Astrocyte (in vitro differentiated cells and primary cell): ENCODE measurements around the gene ZCCHC24. TPM values are rescaled to one million over a fixed set of nuclear protein-coding genes. Genes with fewer than 3 reads are reported as not detected.

Experiments used
- DNase-seq: peaks from one replicate; pipeline ENCODE4 v3.0.0-alpha.2; 2010; ENCODE audit warnings: low read depth
- FAIRE-seq: peaks from 2 replicates; lab custom pipeline; 2011; peaks lifted over from hg19 to GRCh38; lab: Jason Lieb, UNC
- H2AFZ ChIP-seq: 2 replicates; pipeline ENCODE4 v1.6.0; 2012; ENCODE audit warnings: low read depth, low read length, inconsistent platforms
- H3K27ac ChIP-seq: 2 replicates; pipeline ENCODE4 v1.5.1; 2011; ENCODE audit warnings: low read depth, low read length, inconsistent platforms
- H3K27me3 ChIP-seq: 2 replicates; pipeline ENCODE4 v1.6.0; 2011; ENCODE audit warnings: low read length, inconsistent platforms; ENCODE audit not compliant: insufficient read depth
- H3K36me3 ChIP-seq: 2 replicates; pipeline ENCODE4 v1.5.1; 2011; ENCODE audit warnings: low read length, inconsistent platforms; ENCODE audit not compliant: insufficient read depth
- H3K4me1 ChIP-seq: 2 replicates; pipeline ENCODE4 v1.5.1; 2011; ENCODE audit warnings: low read length, inconsistent platforms; ENCODE audit not compliant: insufficient read depth
- H3K4me2 ChIP-seq: 2 replicates; pipeline ENCODE4 v1.6.0; 2012; ENCODE audit warnings: low read length, inconsistent platforms
- H3K4me3 ChIP-seq: 2 replicates; pipeline ENCODE4 v1.5.1; 2011; ENCODE audit warnings: low read depth, mild to moderate bottlenecking, low read length, inconsistent platforms; ENCODE audit not compliant: insufficient read depth
- H3K79me2 ChIP-seq: 2 replicates; pipeline ENCODE4 v1.6.0; 2012; ENCODE audit warnings: mild to moderate bottlenecking, low read length, inconsistent platforms; ENCODE audit not compliant: insufficient read depth
- H3K9ac ChIP-seq: 2 replicates; pipeline ENCODE4 v1.6.0; 2012; ENCODE audit warnings: mild to moderate bottlenecking, low read length, inconsistent platforms
- H3K9me3 ChIP-seq: 2 replicates; pipeline ENCODE4 v1.5.1; 2012; ENCODE audit warnings: low read depth, mild to moderate bottlenecking, low read length, inconsistent platforms; ENCODE audit not compliant: insufficient read depth
- H4K20me1 ChIP-seq: 2 replicates; pipeline ENCODE4 v1.6.0; 2012; ENCODE audit warnings: low read length, inconsistent platforms; ENCODE audit not compliant: insufficient read depth
- H3K27ac Mint-ChIP-seq: one replicate; pipeline ENCODE4 v1.8.0; 2021; ENCODE audit warnings: mild to moderate bottlenecking, mixed read lengths; ENCODE audit not compliant: unreplicated experiment
- H3K27me3 Mint-ChIP-seq: one replicate; pipeline ENCODE4 v1.8.0; 2021; ENCODE audit warnings: low read depth, mixed read lengths; ENCODE audit not compliant: unreplicated experiment
- H3K36me3 Mint-ChIP-seq: one replicate; pipeline ENCODE4 v1.8.0; 2021; ENCODE audit warnings: low read depth, mixed read lengths; ENCODE audit not compliant: unreplicated experiment
- H3K4me1 Mint-ChIP-seq: one replicate; pipeline ENCODE4 v1.8.0; 2021; ENCODE audit warnings: low read depth, mixed read lengths; ENCODE audit not compliant: unreplicated experiment
- H3K4me3 Mint-ChIP-seq: one replicate; pipeline ENCODE4 v1.8.0; 2021; ENCODE audit warnings: mild to moderate bottlenecking, moderate library complexity, mixed read lengths; ENCODE audit not compliant: unreplicated experiment
- H3K9me3 Mint-ChIP-seq: one replicate; pipeline ENCODE4 v1.8.0; 2021; ENCODE audit warnings: mild to moderate bottlenecking, mixed read lengths; ENCODE audit not compliant: unreplicated experiment
- CTCF ChIP-seq: IDR thresholded peaks from 2 replicates; pipeline ENCODE4 v1.5.1; 2011; ENCODE audit warnings: low read depth, mild to moderate bottlenecking, inconsistent platforms, low read length, moderate library complexity; ENCODE audit not compliant: insufficient read depth
- EZH2 ChIP-seq: IDR thresholded peaks from 2 replicates; pipeline ENCODE4 v1.6.1; 2012; ENCODE audit warnings: mild to moderate bottlenecking, low read length, inconsistent platforms; ENCODE audit not compliant: insufficient read depth
- total RNA-seq: library from RNA; stranded (reverse); gene quantifications from 2 replicates; pipeline ENCODE4 v1.2.1, GENCODE V29; 2021

The ZCCHC24 gene
- total RNA-seq, 1 donor from 2014 or later = 21.4 TPM

- Histone ChIP-seq H3K9me3 (no peaks in the 10 kb centered on the region), H3K27me3 (no peaks in the 10 kb centered on the region), H3K4me2 (no peak overlapping the region), H3K27ac (no peak overlapping the region), H2AFZ (no peak overlapping the region), H4K20me1 (peaks cover 8% of the 10 kb centered on the region), H3K4me1 (peaks cover 11% of the 10 kb centered on the region), H3K36me3 (peaks cover 9% of the 10 kb centered on the region), H3K79me2 (peaks cover 3% of the 10 kb centered on the region), H3K4me3 (no peak overlapping the region), H3K9ac (no peak overlapping the region)
- Mint-ChIP-seq H3K27ac (no peak overlapping the region), H3K9me3 (peaks cover 4% of the 10 kb centered on the region), H3K4me3 (no peak overlapping the region), H3K36me3 (peaks cover 32% of the 10 kb centered on the region), H3K4me1 (peaks cover 14% of the 10 kb centered on the region), H3K27me3 (no peaks in the 10 kb centered on the region)
- TF ChIP-seq EZH2 (no peak), CTCF (no peak)
- DNase-seq = no peak
- FAIRE-seq = no peak
Measured at GRCh38 chr10:79393221-79393923, 52.1 kb downstream of the ZCCHC24 start.

GRCh38 chr10:79392506-79393176 is 52.8 kb downstream of the ZCCHC24 start:
- no peak overlapping the region for H3K4me3 ChIP-seq
- Mint-ChIP-seq H3K36me3 (peaks cover 28% of the 10 kb centered on the region), H3K27ac (no peak overlapping the region), H3K4me1 (peaks cover 12% of the 10 kb centered on the region), H3K9me3 (peaks cover 4% of the 10 kb centered on the region), H3K4me3 (no peak overlapping the region), H3K27me3 (no peaks in the 10 kb centered on the region)
- H3K9me3 ChIP-seq = no peaks in the 10 kb centered on the region
- H3K27me3 ChIP-seq = no peaks in the 10 kb centered on the region
- no peak overlapping the region for H3K4me2 ChIP-seq
- peaks cover 8% of the 10 kb centered on the region for H4K20me1 ChIP-seq
- H3K36me3 ChIP-seq = peaks cover 11% of the 10 kb centered on the region
- FAIRE-seq = no peak
- DNase-seq = no peak
- H3K9ac ChIP-seq = no peak overlapping the region
- peaks cover 7% of the 10 kb centered on the region for H3K4me1 ChIP-seq
- H2AFZ ChIP-seq = no peak overlapping the region
- no peak for TF ChIP-seq EZH2
- no peak for TF ChIP-seq CTCF
- no peak overlapping the region for H3K27ac ChIP-seq
- no peaks in the 10 kb centered on the region for H3K79me2 ChIP-seq

DNA sequence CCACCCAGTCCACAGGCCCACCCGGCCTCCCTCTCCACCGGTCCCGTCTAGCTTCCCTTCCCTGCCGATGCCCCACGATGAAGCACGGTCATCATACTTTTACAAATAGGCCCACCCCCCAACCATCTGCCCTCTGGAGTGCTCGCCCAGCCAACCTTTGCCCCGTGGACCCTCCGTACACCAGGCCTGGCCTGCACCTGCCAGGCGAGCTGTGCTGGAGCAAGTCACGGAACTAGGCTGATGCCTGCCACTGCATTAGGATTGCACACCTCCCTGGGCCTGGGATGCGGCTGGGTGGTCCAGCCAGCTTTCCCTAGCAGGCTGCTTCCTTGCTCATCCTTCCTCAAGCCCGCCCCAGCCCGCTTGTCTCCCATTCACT is 53.4 kb downstream of the ZCCHC24 start:
- Mint-ChIP-seq H3K27me3 (no peaks in the 10 kb centered on the region), H3K27ac (no peak overlapping the region), H3K9me3 (peaks cover 4% of the 10 kb centered on the region), H3K36me3 (peaks cover 26% of the 10 kb centered on the region), H3K4me3 (no peak overlapping the region), H3K4me1 (peaks cover 8% of the 10 kb centered on the region)
- Histone ChIP-seq H4K20me1 (peaks cover 8% of the 10 kb centered on the region), H3K36me3 (peaks cover 13% of the 10 kb centered on the region), H2AFZ (no peak overlapping the region), H3K4me3 (no peak overlapping the region), H3K9me3 (no peaks in the 10 kb centered on the region), H3K9ac (no peak overlapping the region), H3K79me2 (no peaks in the 10 kb centered on the region), H3K4me1 (peaks cover 7% of the 10 kb centered on the region), H3K4me2 (no peak overlapping the region), H3K27ac (no peak overlapping the region), H3K27me3 (no peaks in the 10 kb centered on the region)
- FAIRE-seq (no peak), DNase-seq (no peak)
- TF ChIP-seq EZH2 (no peak), CTCF (no peak)
